Stimulated activated CD4-positive, alpha-beta T cell treated with anti-CD3 and anti-CD28 coated beads, Interleukin-1b, Interleukin-23, amount 100 ng/mL, for 1 hour (primary cell): ENCODE data around the gene MIOX.

ENCODE experiments used
- DNase-seq, 2 donors: peaks; one replicate each; pipeline ENCODE4 v3.0.0-alpha.2; 2020; ENCODE audit warnings: low read depth in 2 of 2

Gene MIOX

GRCh38 chr22:50455201-50455600, 31.5 kb upstream of the MIOX start:
- no peak for DNase-seq

GRCh38 chr22:50456026-50456425, 30.6 kb upstream of the MIOX start:
- DNase-seq, result no peak

DNA sequence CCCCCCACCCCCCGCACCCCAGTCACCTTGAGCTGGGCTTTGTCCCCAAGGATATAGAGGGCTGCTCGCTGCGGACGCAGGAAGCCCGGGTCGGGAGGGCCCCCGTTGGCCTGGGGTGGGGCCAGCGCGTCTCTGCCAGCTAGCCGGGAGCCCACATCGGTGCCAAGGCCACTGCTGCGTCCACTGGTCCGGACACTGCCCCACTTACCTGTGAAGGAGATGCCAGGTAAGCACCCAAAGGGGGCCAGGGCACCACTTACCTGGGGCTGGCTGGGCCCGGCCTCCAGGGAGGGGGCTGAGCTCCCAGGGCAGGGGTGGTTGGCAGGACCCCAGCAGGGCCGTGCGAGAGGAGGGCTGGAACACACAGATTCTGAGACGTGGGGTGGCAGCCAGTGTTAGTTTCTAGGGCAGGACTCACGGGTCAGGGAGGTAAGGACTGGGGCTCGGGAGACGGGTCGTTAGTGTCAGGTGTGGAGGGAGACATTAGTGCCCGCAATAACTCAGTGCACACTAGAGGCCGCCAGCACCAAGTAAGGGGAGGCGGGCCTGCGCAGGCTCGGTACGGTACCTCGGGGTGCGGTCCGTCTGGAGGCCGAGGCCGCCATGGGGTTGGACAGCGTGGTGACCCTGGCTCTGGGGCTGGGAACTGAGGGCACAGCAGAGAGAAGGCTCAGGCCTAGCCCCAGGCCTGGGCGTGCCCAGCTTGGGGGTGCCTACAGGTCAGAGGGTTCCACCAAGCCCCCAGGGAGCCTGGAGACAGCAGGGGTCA, 30.0 kb upstream of the MIOX start:
- no peak for DNase-seq

GRCh38 chr22:50459016-50459415, 27.6 kb upstream of the MIOX start:
- DNase-seq, result no peak

DNA sequence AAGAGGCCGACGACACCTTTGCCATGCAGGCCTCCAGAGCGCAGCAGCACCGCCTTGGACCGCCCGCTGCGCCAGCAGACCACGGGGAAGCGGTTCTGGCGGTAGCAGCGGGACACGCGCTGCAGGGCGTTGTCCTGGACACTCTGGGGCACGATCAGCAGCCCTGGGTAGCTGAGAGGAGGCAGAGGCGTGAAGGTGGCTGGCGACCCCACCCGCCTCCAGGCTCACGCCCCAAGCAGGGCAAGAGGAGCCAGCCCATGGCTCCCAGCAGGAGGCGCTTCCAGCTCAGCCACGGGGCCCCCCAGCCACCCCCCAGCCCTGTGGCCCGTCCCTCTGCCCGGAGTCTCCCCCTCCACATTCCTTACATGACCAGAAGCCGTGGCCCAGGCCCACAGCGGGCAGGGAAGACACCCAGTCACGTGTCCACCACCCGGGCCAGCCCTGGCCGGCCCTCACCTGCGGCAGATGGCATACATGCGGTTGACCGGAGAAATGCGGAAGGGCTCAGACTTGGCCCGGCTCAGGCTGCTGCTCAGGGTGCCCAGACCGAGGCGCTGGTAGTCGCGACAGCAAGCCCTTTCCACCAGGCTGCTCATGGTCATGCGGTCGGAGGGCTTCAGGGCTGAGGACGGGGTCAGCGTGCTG, 27.0 kb upstream of the MIOX start:
- DNase-seq, result no peak

GRCh38 chr22:50460938-50461337, 25.7 kb upstream of the MIOX start:
- no peak for DNase-seq

GRCh38 chr22:50461536-50461935, 25.1 kb upstream of the MIOX start:
- no peak for DNase-seq

- DNase-seq, result no peak
Observed at GRCh38 chr22:50461979-50462540, 24.6 kb upstream of the MIOX start.

DNA sequence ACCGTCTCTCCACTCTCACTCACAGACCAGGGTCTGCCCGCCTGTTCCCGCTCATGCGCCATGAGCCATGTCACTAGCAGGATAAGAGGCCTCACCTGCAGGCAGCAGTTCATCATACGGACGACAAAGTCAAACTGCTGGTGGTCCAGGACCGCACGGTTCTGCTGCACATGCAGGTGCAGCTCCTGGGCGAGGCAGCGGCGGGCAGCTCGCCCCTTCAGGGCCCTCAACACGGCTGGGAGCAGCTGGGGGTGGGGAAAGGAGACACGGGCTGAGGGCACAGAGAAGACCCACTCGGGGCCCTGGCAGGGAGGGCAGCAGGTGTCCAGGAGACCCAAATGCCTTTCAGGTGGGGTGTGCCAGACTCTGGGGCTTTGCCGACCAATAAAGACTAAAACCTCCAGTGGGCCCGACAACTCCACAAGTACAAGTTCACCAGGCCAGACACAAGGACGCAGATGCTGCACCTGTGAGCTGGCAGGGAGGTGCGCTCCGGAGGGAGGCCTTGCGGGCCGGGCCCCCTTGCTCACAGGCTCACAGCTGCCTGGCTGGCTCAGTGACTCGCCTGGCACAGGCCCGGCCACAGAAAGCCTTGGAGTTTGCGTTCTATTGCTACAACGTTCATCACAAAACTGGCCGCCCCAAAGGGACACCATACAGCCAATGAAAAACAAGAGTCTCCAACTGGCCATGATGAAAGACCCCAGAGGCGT, 23.3 kb upstream of the MIOX start:
- no peak for DNase-seq

DNA sequence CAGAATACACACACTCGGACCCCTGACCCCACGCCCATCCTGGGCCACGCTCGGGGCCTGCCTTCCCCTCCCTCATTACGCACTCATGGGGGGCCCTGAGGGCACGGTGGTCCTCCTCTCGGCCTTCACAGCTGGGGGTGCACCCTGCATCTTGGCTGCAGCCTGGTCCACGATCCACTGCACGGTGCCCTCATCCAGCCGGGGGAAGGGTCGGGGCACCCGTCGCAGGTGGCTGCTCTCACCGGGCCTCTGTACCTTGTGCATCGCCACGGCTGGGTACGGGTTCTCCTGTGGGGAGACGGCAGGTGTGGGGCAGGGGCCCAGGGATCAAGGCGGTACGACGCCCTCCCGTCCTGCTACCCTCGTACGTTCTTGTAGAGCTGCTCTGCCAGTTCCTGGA, 22.2 kb upstream of the MIOX start:
- DNase-seq, result no peak

GRCh38 chr22:50465066-50465930, 21.4 kb upstream of the MIOX start:
- DNase-seq, result no peak

- DNase-seq, result no peak
Observed at GRCh38 chr22:50467341-50467740, 19.3 kb upstream of the MIOX start.

GRCh38 chr22:50467773-50468440, 18.8 kb upstream of the MIOX start:
- no peak for DNase-seq

- DNase-seq, result no peak
Observed at GRCh38 chr22:50468626-50469025, 18.0 kb upstream of the MIOX start.

DNA sequence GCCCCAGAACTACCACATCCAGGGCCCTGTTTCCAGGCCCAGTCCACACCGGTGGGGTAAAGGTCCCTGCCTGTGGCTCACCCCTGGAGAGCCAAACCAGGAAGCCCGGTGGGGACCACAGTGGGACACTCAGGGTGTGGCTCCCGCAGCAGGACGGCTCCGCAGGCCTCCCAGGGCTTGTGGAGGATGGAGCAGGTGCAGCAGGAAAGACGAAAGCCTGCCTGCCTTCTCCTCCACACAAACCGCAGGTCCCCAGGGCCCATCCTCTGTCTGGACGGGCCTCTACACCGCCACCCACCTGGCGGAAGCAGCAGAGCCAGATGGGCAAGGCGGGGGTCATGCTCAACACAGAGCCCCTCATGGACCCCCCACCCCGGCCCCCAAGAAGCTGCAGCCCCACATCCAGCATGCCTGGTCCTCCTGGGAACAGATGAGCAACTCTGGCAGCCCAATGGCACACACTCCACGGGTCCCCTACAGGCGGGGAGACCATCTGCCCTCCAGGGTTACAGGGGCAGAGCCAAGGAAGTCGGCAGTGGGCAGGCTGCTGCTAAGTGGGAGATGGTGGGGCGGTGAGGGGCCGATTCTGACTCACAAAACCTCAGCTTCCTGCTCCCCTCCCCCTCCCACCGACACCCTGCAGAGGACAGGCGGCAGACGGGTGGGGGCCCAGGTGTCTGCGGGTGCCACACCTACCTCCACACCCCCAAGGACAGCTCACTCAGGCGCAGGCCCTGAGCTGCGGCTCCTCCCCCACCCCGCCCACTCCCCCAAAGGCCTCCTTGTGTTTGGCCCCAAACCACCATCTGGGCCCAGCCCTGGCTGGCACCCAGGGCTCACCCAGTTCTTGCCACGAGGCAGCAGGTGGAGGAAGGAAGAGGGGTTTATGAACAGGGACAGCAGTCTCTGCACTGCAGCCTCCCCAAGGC, 17.0 kb upstream of the MIOX start:
- DNase-seq, result peak; percentile 75 to 98

DNA sequence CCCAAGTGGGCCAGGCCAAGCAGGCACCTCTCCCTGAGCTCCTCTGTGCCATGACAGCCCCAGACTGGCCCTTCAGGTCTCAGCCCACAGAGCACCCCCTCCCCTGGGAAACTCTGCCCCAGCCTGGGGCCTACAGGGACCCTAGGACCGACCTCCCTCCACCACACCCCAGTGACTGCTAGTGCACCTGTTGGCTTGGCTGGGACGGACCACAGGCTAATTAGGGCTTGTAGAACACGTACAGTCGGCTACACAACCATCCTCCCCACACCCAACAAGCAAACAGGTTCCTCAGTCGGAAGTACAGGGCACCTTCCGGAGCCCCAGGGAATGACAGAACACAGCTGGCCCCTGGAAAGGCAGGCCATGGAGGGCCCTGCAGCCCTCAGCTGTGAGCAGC, 16.2 kb upstream of the MIOX start:
- no peak for DNase-seq

GRCh38 chr22:50471197-50471847, 15.3 kb upstream of the MIOX start:
- no peak for DNase-seq

DNA sequence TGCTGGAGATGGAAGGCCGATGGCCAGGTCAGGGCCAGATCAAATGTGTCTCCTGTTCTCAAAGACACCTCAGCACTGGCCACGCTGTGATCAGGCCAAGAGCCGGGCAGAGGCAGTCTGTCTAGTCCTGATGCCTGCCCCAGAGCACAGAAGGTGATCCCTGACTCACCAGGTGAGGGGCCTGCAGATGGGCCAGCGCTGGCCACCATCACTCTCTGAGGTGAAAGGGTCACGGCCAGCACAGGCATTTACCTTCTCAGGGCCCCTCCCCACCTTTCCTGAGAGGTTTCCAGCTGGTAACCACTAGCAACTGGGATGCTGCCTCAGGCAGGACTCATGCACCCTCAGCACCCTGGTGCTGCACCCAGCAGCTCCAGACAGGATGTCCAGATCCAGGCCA, 14.7 kb upstream of the MIOX start:
- DNase-seq, result no peak

GRCh38 chr22:50473088-50473487, 13.6 kb upstream of the MIOX start:
- DNase-seq, result no peak
